ENCODE results near the gene FUS. TPM values are rescaled to one million over a fixed set of nuclear protein-coding genes. Genes with fewer than 3 reads are reported as not detected.
A peak's percentile ranks its signal among the peaks of the same experiment; 100 is the strongest.

Gene FUS
- total and polyA plus RNA-seq, 2 of the 8 experiments (the other 6 are each of a cell fraction or from before 2014, with no cell fraction given): 484 to 685 TPM

GRCh38 chr16:31142109-31143010 lies 37.6 kb upstream of the FUS start (continued):
- peak; percentile 91 for TF ChIP-seq E2F6 (IDR thresholded peaks at IDR 0.05)
- TF ChIP-seq POU5F1 (IDR thresholded peaks at IDR 0.05; ENCODE audit: low read depth, low read length): no peak
- no peak for TF ChIP-seq NANOG (IDR thresholded peaks at IDR 0.05; ENCODE audit: insufficient read depth, low read depth, low read length, poor library complexity, severe bottlenecking)
- TF ChIP-seq CBX5 (IDR thresholded peaks at IDR 0.05; ENCODE audit: low read depth, low read length): no peak
- no peak for TF ChIP-seq ATF3 (IDR thresholded peaks at IDR 0.05; ENCODE audit: insufficient read depth, low read depth, low read length)
- 0 out of 2 replicates have a peak, but pooled peaks have one; percentile 33 for TF ChIP-seq YY1 (IDR thresholded peaks at IDR 0.05; ENCODE audit: low read depth, low read length)
- peak; percentile 82 to 95 (median 87) for TF ChIP-seq CTCF (IDR thresholded peaks at IDR 0.05; ENCODE audit: control extremely low read depth in 1 of 3, insufficient read depth in 1 of 3, low read depth in 1 of 3, low read length in 3 of 3)
- peak; percentile 87 for TF ChIP-seq BACH1 (IDR thresholded peaks at IDR 0.05; ENCODE audit: low read length)
- TF ChIP-seq RNF2 (IDR thresholded peaks at IDR 0.05; ENCODE audit: borderline replicate concordance, low read depth, low read length, missing control alignments, poor library complexity, severe bottlenecking): peak; percentile 79
- no peak for TF ChIP-seq TAF1 (IDR thresholded peaks at IDR 0.05; ENCODE audit: low read depth, low read length)
- TF ChIP-seq CEBPB (IDR thresholded peaks at IDR 0.05; ENCODE audit: low read depth, low read length): no peak
- TF ChIP-seq BRCA1 (IDR thresholded peaks at IDR 0.05; ENCODE audit: low read depth, low read length): no peak
- 0 out of 3 replicates have a peak, but pooled peaks of 1 of the 2 experiments have one; percentile 45 for TF ChIP-seq EP300 (IDR thresholded peaks at IDR 0.05; ENCODE audit: borderline replicate concordance in 1 of 2, low read depth in 2 of 2, low read length in 2 of 2)
- peak; percentile 54; the same call in 1 of the 2 replicates for TF ChIP-seq GABPA (IDR thresholded peaks at IDR 0.05; ENCODE audit: borderline replicate concordance, insufficient read depth, low read length)
- no peak for TF ChIP-seq ASH2L (IDR thresholded peaks at IDR 0.05; ENCODE audit: low read length)
- TF ChIP-seq SIRT6 (IDR thresholded peaks at IDR 0.05; ENCODE audit: low read length): no peak
- TF ChIP-seq CHD1 (IDR thresholded peaks at IDR 0.05; ENCODE audit: low read depth, low read length): no peak
- no peak for TF ChIP-seq RXRA (IDR thresholded peaks at IDR 0.05; ENCODE audit: insufficient read depth, low read depth, low read length)
